ENCODE measurements around the gene SHROOM1. TPM values are rescaled to one million over a fixed set of nuclear protein-coding genes. Genes with fewer than 3 reads are reported as not detected.
"Not testable (repeated sequence)": the region's sequence is repeated elsewhere in the genome, so short reads cannot be mapped to it uniquely, and the experiment has no call there.

The SHROOM1 gene
- total RNA-seq, 1 experiment from 2014 or later: 8.2 TPM

DNA sequence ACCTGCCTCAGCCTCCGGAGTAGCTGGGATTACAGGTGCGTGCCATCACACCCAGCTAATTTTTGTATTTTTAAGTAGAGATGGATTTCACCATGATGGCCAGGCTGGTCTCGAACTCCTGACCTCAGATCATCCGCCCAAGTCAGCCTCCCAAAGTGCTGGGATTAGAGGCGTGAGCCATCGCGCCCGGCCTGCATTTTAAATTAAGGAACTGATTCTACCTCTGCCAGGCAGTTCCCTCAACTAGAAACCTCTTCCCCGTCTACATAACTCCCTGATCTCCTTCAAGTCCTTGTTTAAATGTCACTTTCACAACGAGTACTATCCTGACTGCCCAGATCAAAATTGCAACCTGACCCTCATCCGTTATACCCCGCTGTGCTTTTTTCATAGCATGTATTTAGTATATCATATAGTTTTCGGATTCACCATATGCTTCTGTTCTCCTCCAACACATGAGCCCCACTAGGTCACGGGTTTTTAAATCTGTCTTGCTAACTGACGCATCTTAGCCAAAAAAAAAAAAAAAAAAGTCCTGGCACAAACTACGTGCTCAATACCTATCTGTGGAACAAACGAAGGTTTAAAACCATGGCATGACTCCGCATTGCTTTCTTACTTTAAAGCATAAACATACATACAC is 18.2 kb downstream of the SHROOM1 start:
- no peak for DNase-seq (ENCODE audit: extremely low read depth, low read depth)

DNA sequence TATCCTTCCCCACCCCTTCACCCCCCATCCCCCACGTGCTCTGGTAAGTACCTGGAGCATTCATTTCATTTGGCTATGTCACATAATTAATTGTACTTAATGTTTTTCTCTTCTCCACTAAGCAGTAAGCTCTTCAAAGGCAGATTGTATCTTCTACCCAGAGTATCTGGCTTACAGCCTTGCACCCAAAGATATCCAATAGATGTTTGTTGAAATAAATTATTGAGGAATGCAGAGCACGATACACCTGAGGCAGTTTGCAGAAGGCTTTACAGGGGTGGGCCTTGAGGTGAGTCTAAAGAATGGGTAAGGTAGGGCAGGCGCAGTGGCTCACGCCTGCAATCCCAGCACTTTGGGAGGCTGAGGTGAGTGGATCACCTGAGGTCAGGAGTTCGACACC is 19.8 kb downstream of the SHROOM1 start:
- DNase-seq (ENCODE audit: extremely low read depth, low read depth): no peak

DNA sequence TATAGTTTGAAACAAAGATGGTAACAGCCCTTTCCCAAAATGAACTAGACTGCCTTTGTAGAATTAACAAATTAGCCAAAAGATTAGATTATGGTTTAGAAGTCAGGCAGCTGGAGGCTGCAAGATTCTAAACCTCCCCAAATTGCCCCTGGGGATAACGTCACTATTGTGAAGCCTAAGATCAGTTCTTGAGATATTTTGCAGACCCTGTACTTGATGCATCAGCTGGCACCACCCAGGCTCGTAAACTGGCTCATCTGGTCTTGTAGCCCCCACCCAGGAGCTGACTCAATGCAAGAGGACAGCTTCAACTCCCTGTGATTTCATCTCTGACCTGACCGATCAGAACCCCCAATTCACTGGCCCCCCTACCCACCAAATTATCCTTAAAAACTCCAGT is 21.6 kb downstream of the SHROOM1 start:
- no peak for DNase-seq (ENCODE audit: extremely low read depth, low read depth)

DNA sequence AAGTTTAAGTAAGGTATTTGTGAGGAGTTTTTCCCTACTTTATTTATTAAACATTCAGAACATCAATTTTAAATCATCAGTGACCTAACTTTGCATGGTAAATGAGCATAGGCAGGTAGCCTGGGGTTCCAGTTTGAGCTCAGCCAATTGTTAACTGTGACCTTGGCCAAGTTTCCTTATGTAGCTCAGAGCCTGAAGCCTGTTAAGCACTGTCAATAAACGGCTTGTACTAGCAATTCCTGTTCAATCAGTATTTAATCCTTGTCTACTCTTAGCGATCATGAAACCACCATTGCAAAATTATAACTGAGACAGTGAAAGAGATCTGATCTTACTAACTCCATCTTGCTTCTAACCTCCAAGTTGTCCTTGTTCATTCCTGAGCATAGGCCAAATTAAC is 22.0 kb downstream of the SHROOM1 start:
- no peak for DNase-seq (ENCODE audit: extremely low read depth, low read depth)

DNA sequence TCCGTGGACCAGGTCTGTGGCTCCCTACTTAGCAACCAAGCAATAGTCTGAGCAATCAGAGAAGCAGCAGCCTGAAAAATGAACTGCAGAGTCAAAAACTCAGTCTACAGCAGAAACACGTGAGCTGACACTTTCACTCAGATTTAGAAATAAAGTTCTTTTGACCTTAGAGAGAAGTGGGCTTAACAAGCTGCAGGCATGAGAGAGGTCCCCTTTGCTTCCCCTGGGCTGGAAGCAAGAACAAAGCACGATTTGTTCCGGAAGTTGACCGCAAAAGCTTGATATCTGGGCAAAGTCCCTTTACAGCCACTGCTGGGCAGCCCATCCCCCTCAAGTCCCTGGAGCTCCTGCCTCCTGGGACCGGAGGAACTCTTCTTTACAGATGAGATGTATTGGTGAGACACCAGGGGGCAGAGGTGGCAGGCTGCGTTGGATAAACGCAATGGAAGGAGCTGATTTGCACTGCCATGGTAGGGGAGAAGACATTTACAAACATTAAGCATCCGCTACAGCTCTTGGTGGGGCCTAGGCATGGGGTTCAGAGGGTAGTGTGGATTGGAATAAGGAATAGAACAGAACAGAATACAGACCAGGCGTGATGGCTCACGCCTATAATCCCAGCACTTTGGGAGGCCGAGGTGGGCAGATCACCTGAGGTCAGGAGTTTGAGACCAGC is 23.1 kb downstream of the SHROOM1 start:
- DNase-seq (ENCODE audit: extremely low read depth, low read depth): no peak

DNA sequence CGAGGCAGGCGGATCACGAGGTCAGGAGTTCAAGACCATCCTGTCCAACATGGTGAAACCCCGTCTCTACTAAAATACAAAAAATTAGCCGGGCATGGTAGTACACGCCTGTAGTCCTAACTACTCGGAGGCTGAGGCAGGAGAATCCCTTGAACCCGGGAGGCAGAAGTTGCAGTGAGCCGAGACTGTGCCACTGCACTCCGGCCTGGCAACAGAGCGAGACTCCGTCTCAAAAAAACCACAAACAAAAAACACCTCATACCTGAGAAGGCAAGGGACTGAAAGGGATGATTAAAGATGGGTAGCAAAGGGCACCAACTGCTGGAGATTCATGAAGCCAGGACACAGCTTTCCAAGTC is 23.7 kb downstream of the SHROOM1 start:
- DNase-seq (ENCODE audit: extremely low read depth, low read depth): not testable (repeated sequence)

DNA sequence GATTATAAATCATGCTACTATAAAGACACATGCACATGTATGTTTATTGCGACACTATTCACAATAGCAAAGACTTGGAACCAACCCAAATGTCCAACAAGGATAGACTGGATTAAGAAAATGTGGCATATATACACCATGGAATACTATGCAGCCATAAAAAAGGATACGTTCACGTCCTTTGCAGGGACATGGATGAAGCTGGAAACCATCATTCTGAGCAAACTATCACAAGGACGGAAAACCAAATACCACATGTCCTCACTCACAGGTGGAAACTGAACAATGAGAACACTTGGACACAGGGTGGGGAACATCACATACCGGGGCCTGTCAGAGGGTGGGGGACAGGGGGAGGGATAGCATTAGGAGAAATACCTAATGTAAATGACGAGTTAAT is 24.6 kb downstream of the SHROOM1 start:
- DNase-seq (ENCODE audit: extremely low read depth, low read depth): not testable (repeated sequence)

DNA sequence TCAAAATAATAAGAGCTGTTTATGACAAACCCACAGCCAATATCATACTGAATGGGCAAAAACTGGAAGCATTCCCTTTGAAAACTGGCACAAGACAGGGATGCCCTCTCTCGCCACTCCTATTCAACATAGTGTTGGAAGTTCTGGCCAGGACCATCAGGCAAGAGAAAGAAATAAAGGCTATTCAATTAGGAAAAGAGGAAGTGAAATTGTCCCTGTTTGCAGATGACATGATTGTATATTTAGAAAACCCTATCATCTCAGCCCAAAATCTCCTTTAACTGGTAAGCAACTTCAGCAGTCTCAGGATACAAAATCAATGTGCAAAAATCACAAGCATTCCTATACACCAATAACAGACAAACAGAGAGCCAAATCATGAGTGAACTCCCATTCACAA is 26.2 kb downstream of the SHROOM1 start:
- DNase-seq (ENCODE audit: extremely low read depth, low read depth): not testable (repeated sequence)

DNA sequence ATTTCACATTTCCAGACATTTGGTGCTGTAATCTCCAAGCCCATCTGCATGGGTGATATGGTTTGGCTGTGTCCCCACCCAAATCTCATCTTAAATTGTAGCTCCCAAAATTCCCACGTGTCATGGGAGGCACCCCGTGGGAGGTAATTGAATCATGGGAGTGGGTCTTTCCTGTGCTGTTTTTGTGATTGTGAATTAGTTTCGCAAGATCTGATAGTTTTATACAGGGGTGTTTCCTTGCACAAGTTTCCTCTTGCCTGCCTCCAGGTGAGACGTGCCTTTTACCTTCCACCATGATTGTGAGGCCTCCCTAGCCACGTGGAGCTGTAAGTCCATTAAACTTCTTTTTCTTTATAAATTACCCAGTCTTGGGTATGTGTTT is 27.8 kb downstream of the SHROOM1 start:
- not testable (repeated sequence) for DNase-seq (ENCODE audit: extremely low read depth, low read depth)

DNA sequence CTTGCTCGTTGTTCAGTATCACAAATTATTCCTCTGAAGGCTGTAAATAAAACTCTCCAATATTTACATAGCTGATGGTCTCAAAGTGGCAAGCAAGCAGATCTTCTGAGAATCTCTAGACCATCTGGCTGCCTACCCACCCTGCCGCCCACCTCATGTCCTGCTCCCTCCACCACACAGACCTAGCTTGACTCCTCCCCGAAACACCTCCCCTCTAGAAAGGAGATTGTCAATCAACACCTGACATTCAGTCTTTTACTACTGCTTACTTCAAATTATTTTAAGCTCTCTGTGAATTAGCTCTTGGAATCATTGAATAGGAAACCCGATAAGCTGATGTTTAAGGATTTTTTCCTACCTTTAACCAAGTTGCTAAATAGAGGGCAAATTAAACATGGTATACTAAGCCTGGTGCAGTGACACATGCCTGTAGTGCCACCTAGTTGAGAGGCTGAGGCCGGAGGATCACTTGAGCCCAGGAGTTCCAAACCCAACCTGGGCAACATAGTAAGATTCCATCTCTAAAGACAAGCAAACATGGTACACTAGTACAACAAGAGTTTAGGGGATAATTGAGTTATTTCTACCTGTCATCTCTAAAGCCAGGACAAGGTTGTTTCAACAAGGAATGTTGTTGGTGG is 28.3 kb downstream of the SHROOM1 start:
- no peak for DNase-seq (ENCODE audit: extremely low read depth, low read depth)

DNA sequence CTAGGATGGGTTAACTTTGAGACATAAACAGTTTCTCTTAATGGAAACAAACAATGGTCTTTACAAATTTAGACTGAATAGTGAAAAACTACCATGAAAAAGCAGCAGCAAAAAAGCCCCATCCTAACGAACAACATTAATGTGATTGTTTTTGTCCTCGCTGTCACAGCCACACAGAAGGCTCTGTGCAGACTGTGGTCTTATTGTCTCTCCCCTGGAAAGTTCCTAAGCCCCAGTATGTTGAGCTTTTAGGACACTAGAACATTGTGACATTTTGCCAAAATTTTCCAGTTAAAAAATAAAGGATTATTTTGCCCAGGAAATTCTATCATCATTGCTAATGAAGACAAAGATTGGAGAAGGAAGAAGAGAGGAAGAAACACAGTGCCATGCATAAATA is 29.9 kb downstream of the SHROOM1 start:
- no peak for DNase-seq (ENCODE audit: extremely low read depth, low read depth)

DNA sequence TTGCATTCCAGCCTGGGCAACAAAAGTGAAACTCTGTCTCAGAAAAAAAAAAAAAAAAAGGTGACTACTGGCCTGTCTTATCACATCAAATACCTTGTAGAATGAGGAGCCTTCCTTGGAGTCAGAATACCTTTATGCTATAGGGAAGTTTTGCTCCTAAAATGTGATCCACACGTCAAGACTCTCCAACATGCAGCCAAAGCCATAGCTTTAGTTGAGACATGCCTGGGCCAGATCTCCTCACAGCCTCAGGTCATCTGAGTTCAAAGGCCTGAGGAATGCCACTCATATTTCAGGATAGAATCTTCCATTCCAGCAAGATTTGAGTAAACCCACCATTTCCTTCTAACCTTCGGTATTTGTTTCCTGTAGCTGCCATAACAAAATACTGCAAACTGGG is 31.1 kb downstream of the SHROOM1 start:
- no peak for DNase-seq (ENCODE audit: extremely low read depth, low read depth)

DNA sequence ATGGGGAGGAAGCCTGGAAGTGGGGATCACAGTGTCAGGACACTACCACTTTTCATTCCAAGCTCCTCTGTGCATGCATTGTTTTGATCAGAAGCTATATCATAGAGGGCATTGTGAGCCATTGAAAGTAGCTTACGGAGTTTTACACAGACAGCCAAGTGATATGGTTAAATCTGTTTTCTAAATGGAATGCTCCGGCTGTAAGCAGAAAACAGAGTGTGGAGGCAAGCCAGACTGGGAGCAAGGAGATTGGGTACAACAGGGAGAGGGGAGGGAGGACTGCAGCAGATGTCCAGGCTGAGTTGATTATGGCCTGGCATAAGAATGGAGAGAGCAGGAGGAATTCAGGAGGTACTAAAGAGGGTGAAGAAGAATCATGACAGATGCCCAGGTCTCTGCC is 32.8 kb downstream of the SHROOM1 start:
- no peak for DNase-seq (ENCODE audit: extremely low read depth, low read depth)

DNA sequence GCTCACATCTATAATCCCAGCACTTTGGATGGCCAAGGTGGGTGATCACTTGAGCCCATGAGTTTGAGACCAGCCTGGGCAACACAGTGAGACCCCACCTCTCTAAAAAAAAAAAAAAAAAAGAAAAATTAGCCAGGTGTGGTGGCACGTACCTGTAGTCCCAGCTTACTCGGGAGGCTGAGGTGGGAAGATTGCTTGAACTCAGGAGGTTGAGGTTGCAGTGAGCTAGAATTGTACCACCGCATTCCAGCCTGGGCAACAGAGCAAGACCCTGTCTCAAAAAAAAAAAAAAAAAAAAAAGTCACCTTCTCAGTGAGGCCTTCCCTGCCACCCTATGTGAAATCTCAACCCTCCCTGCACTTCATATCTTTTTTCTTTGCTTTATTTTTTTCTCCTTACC is 39.4 kb downstream of the SHROOM1 start:
- DNase-seq (ENCODE audit: extremely low read depth, low read depth): no peak

DNA sequence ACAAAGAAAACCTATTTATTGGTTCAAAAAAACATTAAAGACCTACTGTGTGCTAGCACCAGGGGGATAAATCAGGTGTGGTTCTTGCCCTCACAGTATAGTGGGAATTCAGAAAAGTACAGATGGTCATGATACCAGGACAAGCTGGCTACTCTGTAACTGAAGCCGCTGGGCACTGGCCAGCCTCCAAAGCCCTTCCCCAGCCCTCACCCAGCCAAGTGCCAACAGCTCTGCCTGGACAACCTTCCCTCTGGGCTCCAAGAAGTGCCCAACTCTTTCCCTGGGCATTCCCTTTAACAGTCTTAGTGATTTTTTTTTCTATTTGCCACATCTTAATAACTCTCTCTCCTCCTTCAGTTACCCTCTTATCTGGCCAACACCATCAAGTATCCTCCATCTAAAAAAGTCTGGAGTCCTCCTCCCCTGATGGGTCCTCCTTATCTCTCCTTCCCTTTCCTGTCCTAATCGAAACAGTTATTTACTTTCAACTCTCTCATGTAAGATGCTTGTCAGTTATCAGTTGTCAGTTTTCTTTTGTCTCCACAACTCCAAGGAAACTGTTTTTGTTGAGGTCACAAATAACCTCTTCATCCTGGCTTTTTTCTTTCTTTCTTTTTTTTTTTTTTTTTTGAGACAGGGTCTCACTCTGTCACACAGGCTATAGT is 40.1 kb downstream of the SHROOM1 start:
- no peak for DNase-seq (ENCODE audit: extremely low read depth, low read depth)

DNA sequence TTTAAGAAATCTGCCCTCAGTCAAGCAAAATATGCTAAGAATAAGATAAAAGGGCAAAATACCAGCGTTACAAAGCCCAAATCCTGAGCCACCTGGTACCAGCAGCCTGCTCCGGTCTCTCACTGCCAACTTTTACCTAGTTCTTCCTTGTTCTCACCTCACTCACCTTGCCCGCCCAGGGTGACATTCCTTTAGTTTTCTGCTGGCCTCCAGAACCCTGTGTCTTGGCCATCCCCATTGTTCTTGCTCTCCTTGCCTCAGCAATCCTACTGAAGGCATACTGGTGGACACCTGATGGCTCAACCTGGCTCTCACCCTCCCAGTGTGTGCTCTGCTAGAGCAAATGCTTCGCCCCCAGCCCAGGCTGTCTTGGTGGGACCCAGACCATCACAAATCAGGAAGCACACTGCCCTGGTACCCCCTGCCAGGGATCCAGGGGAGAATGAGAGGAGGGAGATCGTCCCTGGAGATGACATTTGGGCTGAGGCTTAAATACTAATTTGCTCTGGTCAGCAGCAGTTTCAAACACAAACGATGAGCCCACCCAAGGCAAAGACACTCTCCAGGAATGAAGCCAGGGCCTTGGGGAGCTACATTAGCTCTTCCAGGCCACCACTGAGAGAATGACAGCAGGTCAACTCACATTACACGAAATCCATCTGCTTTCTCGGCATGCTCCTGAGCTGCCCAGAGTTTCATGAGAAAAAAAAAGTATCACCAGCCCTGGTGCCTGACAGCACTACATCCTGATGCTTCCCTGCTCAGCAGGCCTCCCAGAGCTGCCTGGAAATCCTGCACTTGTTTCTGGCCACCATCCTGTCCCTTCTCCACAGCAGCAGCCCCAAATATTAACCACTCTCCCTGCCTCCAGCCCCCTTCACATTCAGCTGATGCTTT is 41.2 kb downstream of the SHROOM1 start:
- no peak for DNase-seq (ENCODE audit: extremely low read depth, low read depth)

DNA sequence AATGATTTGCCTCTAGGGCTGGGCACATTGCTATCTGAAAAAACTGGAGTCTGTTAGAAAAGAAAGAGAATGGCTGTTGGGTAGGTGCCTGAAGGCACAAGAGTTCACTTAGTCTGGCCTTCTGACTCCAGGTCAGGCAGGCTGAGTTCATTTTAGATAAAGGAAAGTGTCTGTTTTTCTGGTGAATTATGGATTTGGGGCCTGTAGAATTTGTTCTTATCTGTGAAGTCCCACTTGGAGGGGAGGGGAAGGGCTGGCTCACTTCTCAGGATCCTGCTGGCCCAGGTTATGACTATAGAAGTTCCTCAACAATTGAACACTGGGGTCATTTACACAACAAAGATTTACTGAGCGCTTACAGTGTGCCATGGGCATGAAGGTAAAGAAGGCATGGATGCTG is 41.9 kb downstream of the SHROOM1 start:
- DNase-seq (ENCODE audit: extremely low read depth, low read depth): no peak

DNA sequence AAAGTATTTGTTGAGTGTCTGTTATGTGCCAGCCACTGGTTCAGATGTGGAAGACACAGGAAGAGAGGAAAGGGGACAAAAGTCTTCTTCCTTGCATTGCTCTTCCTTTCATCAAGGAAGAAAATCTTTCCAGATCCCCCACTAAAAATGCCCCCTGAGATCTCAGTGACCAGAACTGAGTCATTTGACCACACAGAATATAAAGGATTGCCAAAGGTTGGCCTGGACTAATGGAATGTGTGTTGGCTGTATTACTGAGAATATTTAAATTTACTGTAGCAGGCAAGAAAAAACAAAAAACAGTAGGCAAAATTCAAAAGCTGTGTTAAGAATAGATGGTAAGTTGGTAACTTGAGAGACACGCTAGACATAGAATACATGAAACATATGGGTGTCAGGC is 43.4 kb downstream of the SHROOM1 start:
- DNase-seq (ENCODE audit: extremely low read depth, low read depth): no peak

DNA sequence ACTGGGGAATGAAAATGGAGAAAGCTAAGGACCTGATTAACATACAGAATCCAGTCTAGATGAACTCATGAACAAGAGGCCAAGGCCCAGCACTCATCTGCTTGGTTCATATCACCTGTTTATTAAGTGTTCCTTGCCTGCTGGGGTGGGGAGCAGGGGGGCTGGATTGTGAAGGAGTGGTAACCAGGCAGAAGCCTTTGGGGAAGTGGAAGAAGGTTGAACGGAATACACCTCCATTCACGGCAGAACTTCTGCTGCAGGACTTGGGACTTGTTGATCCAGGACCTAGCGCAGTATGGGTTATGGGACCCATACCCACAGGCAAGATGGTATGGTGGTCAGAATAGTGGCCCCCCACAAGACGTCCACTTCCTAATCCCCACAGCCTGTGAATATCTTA is 44.6 kb downstream of the SHROOM1 start:
- DNase-seq (ENCODE audit: extremely low read depth, low read depth): no peak

DNA sequence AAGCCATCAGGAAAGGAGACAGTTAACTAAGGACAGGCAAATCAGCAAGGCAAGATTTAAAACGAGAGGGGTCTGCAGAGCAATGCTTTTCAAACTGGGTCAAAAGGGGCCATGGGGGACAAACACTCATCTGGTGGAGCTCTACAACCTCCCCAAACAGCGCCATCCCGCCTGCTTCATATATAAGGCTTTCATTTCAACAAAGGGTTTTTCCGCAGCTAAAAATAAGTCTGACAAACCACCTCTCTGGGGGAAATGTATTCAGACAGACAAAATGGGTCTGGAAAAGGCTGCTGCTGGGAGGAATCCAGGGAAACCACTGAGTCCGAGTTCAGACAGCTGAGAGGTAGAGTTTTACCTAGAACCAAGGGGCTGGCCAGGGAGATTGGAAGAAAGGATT is 45.1 kb downstream of the SHROOM1 start:
- no peak for DNase-seq (ENCODE audit: extremely low read depth, low read depth)

DNA sequence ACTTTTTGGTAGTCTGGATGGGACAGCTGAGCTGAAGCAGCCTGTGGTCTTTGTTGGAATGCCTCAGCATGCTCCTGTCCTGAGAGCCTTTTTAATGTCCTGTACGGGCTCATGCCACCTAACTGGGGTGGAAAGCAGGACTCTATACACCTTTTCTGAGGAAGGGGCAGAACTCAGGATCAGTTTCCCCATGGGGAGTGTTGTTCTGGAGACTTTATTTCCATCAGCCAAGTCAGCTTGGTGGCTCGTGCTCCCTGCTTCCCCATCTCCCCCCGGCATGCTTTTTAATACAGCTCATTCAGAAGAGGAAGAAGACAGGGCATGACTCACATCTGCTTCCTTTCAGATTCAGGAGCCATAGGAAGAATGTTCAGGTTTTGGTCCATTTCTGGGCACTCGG is 48.3 kb downstream of the SHROOM1 start:
- no peak for DNase-seq (ENCODE audit: extremely low read depth, low read depth)
